ENCODE data around the gene AKT3.

The AKT3 gene

DNA sequence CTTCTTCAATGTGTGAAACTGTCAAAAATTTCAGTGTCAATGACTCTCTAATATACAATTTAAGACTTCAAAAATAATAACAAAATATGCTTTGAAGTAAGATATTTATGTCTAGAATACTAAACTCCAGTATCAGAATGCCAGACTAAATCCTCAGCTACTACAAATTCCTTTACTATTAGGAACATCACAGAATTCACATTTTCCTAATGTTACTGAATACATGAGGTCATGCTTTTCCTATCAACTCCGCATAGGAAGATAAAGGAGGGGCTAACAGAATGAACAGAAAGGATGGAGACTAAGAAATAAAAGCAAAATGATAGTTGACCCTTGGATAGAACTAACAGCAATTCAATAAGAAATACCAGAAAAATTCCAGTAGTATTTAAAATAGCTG is 301.5 kb downstream of the AKT3 start:
- DNase-seq = no peak

DNA sequence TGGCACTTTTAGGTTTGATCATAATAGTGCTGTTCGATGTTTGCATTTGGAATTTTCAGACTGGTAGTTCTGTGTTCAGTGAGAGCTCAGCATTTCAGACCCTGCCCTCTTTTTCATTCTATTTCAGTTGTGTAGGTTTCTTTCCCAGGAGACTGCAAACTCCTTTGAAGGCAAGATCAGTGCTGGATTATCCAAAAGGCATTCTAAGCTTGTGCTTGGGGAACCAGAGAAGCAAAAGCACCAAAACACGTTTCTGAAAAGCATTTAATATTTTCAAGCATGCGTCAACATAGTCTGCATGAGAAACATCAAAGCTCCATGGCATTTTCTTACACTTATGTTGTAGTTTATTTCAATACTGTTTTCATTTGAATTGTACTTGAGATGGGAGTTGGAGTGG is 302.2 kb downstream of the AKT3 start:
- no peak for DNase-seq

DNA sequence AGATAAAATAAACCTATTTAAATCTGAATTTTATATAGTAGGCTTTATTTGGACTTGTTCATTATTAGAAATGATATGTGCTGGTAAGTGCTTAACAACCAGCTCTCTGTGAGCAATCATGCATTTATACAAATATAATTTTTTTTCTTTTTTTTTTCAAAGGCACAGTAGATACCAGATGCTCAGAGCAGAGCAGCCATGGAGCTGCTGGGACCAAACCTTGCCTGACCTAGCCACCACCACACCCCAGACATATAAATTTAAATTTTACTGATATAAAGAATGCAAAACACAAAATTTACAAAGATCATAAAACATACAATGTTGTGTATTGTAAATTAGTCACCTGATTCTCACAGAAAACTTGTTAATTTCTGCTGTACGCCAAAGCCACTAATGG is 303.6 kb downstream of the AKT3 start:
- no peak for DNase-seq

DNA sequence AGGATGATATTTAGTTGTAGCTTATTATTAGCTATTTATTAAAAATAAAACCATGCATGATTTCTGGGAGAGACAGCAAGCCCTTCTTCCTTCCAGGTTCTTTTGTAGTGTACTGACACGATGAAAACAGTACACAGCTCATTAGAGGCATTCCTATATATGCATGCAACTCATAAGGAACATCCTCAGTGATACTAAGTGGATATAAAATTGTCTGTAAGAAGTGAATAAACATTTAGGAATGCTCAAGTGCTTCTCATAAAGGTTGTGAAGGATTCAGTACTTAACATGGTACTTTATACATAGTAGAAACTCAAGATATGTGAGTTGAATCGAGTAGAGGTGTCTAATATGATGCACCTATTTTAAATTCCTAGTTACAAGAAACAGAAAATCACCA is 306.5 kb downstream of the AKT3 start:
- no peak for DNase-seq

DNA sequence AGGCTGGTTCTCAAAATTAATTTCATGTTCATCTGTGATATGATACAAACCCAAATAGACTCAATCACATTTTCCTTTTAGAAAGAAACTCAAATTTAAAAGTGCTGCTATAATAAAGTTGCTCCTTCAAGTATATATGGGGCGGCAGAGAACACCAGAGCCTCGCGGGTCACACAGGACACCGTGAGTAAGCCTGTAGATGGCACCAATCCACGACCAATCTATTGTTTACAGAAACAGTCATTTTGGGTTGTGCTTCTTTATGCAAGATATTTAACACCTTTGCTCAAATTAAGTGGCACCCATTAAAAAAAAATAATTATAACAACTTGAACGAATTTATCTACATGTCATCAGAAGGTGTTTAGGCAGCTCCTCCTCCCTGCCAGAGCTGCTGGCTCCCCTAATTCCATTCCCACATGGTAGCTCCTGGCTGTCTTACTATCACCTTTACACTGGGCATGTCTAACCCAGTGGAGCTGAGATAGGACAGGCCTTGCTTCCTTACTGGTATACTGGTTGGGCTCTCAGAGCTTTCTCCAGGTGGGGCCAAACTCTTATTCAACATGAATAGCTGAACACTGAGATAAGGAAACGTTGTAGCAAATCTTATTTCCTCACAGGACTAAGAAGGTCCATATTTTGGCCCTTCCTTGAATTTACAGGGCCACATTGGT is 307.2 kb downstream of the AKT3 start:
- DNase-seq = no peak

DNA sequence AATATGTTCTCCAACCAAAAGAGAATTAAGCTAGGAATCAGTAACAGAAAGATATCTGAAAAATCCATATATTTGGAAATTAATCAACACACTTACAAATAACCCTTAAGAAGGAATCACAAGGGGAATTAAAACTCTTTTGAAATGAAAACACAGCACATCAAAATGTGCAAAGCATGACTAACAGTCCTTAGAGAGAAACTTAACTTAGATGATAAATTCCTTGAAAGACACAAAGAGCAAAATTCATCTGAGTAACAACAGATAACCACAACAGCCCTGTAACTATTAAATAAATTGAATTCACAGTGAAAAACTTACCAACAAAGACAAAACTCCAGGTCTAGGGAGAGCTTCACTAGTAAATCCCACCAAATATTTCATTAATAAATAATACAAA is 310.4 kb downstream of the AKT3 start:
- DNase-seq = no peak

DNA sequence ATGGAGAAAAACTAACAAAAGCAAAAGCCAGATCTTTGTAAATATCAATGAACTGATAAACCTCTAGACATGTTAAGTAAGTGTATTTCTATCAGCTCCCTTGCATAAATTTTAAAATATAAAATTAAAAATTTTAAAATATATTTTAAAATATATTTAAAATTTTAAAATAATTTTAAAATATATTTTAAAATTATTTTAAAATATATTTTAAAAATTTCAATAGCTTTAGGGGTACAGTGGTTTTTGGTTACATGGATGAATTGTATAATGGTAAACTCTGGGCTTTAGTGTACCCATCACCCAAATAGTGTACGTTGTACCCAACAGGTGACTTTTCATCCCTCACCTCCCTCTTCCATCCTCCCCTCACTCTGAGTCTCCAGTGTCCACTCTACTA is 315.0 kb downstream of the AKT3 start:
- DNase-seq = no peak

DNA sequence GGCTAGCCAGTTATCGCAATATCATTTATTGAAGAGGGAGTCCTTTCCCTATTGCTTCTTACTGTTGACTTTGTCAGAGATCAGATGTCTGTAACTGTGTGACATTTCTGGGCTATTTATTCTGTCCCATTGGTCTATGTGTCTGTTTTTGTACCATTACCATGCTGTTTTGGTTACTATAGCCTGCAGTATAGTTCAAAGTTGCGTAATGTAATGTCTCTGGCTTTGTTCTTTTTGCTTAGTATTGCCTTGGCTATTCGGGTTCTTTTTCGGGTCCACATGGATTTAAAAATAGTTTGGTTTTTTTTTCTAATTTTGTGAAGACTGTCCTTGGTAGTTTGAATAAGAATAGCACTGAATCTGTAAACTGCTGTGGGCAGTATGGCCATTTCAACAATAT is 320.5 kb downstream of the AKT3 start:
- DNase-seq = no peak

DNA sequence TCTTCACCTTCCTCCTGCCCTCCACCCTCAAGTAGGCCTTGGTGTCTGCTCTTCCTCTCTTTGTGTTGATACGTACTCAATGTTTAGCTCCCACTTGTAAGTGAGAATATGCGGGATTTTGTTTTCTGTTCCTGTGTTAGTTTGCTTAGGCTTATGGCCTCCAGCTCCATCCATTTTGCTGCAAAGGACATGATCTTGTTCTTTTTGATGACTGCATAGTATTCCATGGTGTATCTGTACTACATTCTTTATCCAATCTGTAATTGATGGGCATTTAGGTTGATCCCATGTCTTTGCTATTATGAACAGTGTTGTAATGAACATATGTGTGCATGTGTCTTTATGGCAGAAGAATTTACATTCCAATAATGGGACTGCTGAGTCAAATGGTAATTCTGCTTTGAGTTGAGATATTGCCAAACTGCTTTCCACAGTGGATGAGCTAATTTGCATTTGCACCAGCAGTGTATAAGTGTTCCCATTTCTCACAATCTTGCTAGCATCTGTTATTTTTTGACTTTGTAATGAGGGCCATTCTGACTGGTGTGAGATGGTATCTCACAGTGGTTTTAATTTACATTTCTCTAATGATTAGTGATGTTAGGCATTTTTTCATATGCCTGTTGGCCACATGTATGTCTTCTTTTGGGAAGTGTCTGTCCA is 321.5 kb downstream of the AKT3 start:
- DNase-seq = no peak

DNA sequence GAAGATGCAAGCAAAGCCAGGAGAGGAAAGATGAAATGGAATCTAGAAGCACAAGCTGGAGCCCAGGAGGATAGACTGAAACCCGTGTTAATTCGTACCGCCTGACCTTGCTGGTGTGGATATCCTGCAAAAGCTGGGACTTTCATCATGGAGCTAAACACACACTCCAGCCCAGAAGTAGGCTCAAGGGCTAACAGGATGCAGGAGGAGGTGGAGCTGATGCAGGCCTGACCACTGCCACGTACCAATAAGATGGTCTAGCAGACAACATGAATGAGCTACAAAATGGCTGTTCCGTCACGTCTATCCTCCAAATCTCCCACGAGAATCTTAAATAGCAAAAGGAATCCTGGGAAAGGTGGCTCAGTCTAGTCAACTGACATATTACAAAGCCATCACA is 323.9 kb downstream of the AKT3 start:
- DNase-seq = no peak

DNA sequence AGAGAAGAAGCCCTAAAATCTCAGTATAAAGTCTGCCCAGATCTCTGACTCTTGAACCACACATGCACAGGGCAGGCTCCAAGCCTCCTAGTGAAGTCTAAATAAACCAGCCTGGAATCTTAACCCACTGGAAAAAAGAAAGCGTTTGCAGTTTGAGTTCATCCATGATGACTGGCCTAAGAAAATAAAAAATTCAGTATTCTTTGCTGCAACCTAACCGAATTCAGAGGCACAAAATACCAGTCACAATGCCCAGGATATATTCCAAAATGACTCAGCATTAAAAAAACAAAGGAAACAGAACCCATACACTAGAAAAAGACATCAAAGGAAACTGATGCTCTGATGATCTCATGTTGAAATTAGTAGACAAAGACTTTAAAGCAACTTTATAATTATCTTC is 325.0 kb downstream of the AKT3 start:
- no peak for DNase-seq

DNA sequence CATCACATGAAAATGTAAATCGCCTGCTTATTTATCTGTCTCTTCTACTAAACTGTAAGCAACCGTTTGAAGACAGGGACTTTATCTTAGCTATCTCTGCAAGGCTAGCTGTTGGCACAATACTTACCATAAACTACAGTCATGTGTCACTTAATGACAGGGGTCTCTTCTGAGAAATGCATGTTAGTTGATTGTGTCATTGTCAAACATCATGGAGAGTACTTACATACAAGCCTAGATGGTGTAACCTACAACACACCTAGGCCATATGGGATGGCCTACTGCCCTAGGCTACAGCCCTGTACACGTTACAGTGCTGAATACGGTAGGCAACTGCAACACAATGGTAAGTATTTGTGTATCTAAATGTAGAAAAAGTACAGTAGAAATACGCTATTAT is 326.3 kb downstream of the AKT3 start:
- no peak for DNase-seq

DNA sequence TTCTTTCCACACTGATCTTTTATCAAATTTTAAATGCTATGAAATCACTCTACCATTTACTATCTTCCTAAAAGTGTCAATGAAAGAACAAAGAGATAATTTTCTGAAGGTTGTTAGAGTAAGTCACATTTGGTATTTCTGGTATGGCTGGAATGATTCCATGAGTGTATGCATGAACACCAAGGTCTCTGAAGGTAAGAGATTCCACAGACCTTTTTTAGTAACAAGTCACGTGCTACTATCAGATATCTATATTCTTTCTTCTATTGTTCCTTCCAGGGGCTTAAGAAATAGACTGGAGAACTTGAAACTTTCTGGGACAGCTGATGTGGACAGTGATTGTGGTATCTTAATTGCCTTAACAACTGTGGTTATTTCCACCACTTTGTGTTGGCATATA is 329.2 kb downstream of the AKT3 start:
- no peak for DNase-seq

DNA sequence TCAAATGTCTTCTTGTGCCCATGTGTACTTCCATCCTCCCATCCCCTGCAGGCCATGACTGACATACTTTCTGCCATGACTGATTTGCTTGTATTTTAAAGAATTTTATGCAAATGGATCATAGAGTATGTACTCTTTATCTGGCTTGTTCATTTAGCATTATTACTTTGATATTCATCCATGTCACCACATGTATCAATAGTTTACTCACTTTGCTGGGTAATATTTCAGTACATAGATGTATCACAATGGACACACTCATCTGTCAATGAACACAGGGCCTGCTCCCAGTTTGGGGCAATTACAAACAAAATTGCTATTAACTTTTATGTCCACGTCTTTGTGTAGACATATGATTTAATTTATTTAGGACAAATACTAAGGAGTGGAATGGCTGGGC is 335.1 kb downstream of the AKT3 start:
- DNase-seq = no peak

DNA sequence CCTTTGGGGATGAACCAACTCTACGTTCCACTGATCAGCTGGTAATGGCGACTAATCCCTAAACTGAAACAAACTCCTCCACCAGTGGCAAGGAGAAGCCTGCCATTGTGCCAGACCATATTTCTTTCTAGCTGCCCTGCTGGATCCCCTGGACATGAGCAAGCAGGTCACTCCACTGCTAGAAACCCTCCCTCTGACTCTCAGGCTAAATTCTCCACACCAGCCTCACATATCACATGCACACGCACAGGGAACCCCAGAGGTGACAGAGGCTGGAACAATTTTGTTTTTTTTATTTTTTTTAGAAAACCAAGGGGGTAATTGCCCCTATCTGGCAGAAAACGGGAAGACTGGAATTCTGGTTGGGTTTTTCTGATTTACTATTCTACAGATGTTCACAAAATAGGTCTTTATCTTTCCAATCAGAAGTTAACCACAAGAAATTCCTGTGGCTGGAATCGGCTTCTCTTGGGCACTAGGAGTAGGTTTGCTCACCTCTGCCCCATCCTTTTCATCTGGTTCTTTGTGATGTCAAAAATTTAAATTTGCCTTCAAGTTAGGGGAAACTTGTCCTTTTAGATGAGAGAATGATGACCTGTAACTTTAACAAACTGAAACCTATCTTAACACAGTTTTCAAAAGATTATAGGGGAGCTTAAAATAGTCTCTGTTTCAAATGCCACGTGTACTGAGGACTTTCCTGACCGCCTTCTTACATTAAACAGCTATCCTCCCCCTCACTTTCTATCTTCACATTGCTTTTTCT is 336.1 kb downstream of the AKT3 start:
- no peak for DNase-seq

DNA sequence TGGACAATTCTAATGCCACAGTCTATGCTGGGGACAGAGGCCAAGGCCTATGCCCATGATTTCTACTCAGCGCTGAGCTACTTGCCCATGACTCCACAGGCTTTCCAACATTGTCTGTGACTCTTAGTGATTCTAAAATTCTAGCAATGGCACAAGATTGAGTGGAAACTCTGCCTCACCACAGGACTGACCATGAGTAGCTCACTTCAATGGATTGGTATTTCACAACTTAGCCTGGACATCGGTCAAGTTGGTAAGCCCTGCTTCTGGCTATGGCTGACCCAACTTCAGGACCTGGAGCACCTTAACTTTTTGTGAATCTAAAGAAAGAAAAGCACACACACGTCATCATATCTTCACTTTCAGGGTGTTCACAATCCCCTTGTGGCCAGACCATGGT is 339.1 kb downstream of the AKT3 start:
- no peak for DNase-seq

DNA sequence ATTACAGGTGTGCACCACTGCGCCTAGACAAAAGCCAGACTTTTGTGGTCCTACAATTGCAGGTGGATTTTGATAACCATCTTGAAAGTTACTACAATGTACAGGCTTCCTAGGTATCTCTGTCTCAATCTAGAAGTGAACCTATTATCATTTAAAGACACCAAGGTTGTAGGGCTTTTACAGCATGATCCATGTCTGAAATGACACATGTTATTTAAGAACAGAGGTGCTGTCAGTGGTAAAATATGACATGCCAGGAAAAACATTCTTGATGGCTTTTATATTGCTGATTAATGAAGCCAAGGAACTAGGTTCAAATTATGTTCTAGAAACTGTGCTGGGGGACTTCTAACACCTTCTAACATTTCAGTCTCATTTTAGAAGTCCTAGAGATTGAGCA is 341.1 kb downstream of the AKT3 start:
- no peak for DNase-seq

DNA sequence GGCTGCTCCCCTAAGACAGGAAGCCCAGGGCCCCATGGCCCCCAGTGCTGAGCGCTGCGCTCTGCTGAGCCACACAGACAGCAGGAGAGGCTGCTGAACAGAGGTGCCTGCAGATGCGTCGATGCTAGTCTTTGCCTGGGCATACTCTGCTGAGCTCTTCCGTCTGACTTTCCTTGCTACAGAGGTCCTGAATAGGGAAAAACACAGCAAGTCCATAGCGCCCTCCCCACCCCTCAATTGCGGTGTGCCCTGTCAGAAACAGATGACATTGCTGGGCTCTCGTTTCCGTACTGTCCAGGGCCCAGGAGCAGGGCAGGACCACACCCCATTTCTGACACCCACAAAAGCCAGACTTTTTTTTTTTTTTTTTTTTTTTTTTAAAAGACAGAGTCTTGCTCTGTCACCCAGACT is 341.7 kb downstream of the AKT3 start:
- no peak for DNase-seq

DNA sequence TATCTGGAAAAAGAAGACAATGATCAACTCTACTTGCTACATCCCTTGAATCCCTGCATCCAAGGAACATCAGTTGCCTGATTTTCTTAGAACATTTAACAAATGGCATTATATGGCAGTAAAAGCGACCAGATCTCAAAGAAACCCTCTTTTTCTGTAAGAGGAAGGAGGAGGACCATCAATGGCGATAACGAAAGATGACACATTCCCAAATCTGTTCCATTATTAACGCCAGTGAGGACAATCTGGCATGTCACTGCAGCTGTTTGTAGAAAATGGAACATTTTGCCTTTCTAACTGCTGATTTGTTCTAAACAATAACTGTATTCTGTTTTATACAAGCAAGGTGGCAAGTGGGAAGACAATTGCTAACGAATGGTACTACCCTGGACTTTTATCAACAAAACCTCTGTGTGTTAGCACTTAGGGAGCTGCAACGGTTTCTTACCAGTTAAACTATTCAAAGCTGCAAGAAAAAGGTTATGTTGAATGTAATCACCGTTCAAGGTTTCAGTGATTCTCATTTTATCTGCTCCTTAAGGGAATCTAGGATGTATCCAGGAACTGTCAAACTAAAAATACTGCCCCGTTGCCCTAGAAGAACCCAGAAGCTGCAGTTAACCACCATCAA is 342.3 kb downstream of the AKT3 start:
- no peak for DNase-seq

DNA sequence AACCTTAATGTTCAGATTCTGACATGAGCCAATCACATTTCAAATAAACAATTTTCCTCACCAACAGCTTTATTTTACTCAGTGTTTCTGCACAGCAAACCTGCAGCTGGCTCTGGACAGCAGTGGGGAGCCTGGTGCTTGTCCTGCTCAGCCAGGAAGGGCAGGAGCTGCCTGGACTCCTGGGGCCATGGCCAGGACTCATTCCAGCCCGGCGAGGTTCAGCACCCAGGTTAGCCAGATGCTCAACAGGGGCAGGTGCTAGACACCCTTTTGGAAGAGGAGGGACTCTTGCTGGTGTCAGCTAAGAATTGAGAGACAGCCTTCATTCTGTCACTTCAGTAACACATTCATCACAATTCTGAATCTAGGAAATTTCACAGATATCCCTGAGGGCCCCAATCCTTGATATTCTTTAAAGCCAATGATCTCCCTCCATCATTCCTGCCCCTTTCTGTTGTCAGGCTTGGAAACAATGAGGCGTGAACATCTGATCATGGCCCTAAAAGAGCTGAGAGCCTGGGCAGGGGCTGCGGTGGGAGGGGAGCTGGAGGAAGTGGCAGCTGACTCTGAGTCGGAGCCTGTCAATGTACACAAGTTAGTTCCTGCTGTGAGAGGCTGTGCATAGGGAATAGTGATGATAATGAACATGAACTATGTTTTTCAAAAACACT is 342.9 kb downstream of the AKT3 start:
- DNase-seq = peak; percentile 14 to 51

DNA sequence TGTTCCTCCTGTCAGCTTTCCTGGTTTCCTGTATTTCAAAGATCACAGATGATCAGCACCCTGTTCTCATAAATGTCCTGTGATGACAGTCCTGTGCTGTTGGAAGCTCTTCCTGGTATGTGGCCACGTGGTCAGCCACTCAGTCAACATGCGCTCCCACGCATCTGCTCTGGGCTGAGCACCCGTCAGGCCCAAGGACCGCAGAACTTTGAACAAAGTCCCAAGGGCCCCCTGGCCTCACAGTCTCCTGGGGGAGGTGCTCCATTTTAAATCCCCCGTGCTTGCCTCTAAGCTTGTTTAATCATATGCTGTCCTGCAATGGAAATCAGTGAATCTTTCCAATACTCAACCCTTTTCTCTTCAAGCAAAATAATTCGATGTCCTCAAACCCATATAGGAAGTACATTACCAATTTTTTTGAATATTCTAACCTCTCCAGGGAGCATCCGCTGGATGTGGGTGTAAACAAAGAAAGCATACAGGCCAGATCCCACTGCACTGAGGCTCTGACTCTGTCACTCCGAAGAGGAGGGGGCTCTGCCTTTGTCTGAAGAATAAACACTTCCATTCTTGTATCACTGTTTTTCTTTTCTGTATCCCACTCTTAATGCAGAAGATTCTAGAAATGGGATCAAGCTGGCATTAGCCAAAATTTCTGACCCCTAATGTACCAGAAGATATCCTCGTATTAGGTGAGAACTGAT is 343.9 kb downstream of the AKT3 start:
- DNase-seq = no peak

DNA sequence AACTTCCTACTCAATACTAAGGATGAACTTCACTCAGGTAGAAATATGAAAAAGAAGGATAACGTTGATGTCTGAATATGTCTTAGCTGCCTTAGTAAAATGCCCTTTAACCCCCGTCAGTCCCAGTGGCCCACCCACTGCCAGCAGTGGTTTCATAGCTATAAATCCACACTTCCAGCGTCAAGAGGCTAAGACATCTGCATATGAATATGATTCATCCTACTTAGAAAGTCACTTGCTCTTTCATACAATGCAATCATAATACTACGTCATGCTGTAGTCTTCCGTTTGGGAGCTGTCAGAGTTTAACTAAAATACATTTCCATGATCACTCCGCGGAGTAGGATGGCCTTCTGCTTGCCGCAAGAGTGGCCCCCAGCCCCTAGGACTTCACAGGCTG is 346.9 kb downstream of the AKT3 start:
- DNase-seq = no peak

DNA sequence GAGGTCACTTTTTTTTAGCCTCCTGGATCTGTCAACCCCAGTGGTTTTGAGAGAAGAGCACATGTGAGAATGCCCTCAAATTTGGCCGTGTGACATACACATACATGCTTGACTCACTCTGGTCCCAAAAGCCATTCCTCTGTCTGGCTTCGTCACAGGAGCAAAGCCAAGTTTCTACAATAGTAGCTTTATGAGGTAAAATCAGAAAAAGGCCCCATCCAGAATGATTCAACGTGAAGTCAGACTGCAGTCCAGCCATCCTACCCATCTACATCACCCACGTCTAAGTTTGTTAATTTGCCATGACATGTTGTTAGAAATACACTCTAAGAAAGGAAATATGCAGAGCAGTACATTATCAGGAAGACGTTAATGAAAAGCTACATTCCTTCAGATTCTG is 349.0 kb downstream of the AKT3 start:
- DNase-seq = no peak

All from inflammatory macrophage treated with lipopolysaccharide for 1 hour (primary cell).